GM18511 (cell line): ENCODE results near the gene SHC4.
"Not testable (repeated sequence)": the region's sequence is repeated elsewhere in the genome, so short reads cannot be mapped to it uniquely, and the experiment has no call there.

Source experiments
- ATAC-seq: cut with Tn5 transposase; IDR thresholded peaks from one replicate; pipeline ENCODE4 v1.9.1; 2021; ENCODE audit warnings: mild to moderate bottlenecking, moderate library complexity; ENCODE audit not compliant: unreplicated experiment

The SHC4 gene

GRCh38 chr15:48928877-48929538 is 34.7 kb downstream of the SHC4 start:
- no peak for ATAC-seq

GRCh38 chr15:48925714-48926223 is 38.0 kb downstream of the SHC4 start:
- ATAC-seq, result no peak

- ATAC-seq, result no peak
Measured at GRCh38 chr15:48924528-48925393, 39.0 kb downstream of the SHC4 start.

- no peak for ATAC-seq
Measured at GRCh38 chr15:48922046-48922445, 41.7 kb downstream of the SHC4 start.

- no peak for ATAC-seq
Measured at GRCh38 chr15:48916721-48917120, 47.0 kb downstream of the SHC4 start.

GRCh38 chr15:48915861-48916260 is 47.9 kb downstream of the SHC4 start:
- ATAC-seq, result no peak

- ATAC-seq, result no peak
Measured at GRCh38 chr15:48914717-48915116, 49.0 kb downstream of the SHC4 start.

GRCh38 chr15:48913141-48913540 is 50.6 kb downstream of the SHC4 start:
- ATAC-seq, result no peak

- ATAC-seq, result not testable (repeated sequence)
Measured at GRCh38 chr15:48910554-48910953, 53.2 kb downstream of the SHC4 start.

- ATAC-seq, result not testable (repeated sequence)
Measured at GRCh38 chr15:48909313-48909712, 54.4 kb downstream of the SHC4 start.

GRCh38 chr15:48905847-48906246 is 57.9 kb downstream of the SHC4 start:
- no peak for ATAC-seq

- no peak for ATAC-seq
Measured at GRCh38 chr15:48905216-48905615, 58.5 kb downstream of the SHC4 start.

- no peak for ATAC-seq
Measured at GRCh38 chr15:48904758-48905157, 59.0 kb downstream of the SHC4 start.

GRCh38 chr15:48899793-48900192 is 63.9 kb downstream of the SHC4 start:
- no peak for ATAC-seq

GRCh38 chr15:48898446-48898845 is 65.3 kb downstream of the SHC4 start:
- no peak for ATAC-seq

GRCh38 chr15:48898032-48898431 is 65.7 kb downstream of the SHC4 start:
- no peak for ATAC-seq

GRCh38 chr15:48896869-48897814 is 66.6 kb downstream of the SHC4 start:
- no peak for ATAC-seq

GRCh38 chr15:48893311-48893710 is 70.4 kb downstream of the SHC4 start:
- ATAC-seq, result no peak

GRCh38 chr15:48891232-48891765 is 72.4 kb downstream of the SHC4 start:
- ATAC-seq, result no peak

- ATAC-seq, result no peak
Measured at GRCh38 chr15:48890375-48890972, 73.2 kb downstream of the SHC4 start.
